GM21717 (cell line): ENCODE data around the gene HCRTR1.

ENCODE experiments used
- ATAC-seq: cut with Tn5 transposase; IDR thresholded peaks from one replicate; pipeline ENCODE4 v1.9.1; 2021; ENCODE audit warnings: mild to moderate bottlenecking, moderate library complexity; ENCODE audit not compliant: unreplicated experiment

The HCRTR1 gene

DNA sequence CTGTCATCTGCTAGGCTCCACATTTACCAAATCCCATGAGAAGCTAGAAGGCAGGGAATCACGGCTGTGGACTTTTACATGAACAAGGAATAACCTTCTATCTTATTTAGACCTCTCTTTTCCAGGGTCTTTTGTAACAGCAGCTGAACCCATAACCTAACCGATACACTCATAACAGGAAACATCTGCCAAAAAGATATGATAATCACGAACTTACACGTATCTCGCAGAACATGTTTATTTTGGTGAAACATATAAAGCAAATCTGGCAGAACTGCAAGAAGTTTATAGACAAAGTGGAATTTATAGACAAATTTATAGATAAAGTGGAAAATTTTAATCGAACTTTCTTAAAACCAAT is 20.8 kb upstream of the HCRTR1 start:
- no peak for ATAC-seq

DNA sequence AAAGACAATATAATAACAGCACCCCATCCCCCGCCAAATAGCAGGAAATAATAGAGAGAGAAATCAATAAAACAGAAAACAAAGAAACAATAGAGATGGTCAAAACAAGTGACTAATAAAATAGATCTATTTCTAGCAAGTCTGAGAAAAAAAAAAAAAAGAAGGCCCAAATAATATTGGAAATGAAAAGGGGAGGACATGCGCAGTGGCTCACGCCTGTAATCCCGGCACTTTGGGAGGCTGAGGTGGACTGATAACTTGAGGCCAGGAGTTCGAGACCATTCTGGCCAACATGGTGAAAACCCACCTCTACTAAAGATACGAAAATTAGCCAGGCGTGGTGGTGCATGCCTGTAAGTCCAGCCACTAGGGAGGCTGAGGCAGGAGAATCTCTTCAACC is 18.5 kb upstream of the HCRTR1 start:
- no peak for ATAC-seq

DNA sequence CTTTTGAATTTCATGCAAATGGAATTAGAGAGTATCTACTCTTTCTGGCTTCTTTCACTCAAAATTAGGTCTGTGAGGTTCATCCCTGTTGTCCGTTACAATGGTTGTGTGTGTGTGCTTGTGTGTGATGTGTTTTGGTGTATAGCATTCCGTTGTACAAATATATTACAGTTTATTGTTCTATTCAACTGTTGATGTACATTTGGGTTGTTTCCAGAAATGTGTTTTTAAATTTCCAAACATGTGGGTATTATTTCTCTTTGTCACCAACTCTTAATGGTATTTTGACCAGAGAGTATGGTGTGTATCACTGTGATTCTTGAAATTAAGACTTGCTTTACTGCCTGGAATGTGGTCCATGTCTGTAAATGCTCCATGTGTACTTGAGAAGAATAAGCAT is 16.8 kb upstream of the HCRTR1 start:
- ATAC-seq: no peak

DNA sequence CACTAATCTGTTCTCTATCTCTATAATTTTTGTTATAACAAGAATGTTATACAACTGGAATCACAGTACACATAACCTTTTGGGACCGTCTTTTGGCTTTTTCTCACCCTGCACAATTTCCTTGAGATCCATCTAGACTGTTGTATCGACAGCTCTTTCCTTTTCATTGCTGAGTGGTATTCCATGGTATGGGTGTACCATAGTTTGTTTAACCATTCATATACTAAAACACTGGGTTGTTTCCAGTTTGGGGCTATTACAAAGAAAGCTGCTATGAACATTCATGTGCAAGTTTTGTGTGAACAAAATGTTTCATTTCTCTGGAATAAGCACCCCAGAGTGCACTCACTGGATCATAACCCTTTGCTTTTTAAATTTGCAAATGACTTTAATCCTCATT is 15.4 kb upstream of the HCRTR1 start:
- no peak for ATAC-seq

DNA sequence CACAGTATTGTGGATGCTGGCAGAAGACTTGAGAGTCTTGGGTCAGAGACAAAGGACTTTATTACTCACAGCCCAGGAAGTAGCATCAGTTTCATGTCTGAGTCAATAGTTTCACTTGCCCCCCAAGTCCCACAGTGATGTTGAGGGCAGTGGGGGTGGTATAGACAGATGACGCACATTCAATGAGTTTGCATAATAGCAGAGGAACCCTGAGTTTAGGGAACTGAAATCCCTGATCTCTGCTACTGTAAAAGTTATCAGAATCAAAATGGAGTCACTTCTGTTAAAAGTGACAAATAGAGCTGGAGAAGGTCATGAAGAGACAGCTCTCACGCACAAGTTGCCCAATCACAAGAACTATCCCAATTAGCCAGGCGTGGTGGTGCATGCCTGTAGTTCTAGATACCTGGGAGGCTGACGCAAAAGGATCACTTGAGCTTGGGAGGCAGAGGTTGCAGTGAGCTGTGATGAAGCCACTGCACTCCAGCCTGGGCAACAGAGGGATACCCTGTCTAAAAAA is 11.5 kb upstream of the HCRTR1 start:
- ATAC-seq: peak; percentile 93

DNA sequence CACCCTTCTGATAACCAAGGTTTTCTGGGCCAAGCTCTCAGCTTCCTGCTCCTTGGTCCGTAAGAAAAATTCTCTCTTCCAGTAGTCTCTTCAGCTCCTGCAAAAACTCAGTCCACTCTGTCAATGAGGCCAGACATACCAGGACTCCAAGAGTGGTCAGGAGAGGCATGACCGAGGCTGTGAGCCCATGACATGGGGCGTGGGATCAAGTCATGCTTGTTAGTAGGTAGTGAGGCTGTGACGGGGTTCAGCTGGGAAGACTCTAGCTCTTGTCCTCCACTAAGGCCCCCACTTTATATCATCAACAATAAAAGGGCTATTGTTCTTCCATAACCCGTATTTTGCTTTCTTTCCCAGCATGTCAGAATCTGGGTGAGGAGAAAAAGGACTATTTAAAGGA is 10.1 kb upstream of the HCRTR1 start:
- no peak for ATAC-seq

DNA sequence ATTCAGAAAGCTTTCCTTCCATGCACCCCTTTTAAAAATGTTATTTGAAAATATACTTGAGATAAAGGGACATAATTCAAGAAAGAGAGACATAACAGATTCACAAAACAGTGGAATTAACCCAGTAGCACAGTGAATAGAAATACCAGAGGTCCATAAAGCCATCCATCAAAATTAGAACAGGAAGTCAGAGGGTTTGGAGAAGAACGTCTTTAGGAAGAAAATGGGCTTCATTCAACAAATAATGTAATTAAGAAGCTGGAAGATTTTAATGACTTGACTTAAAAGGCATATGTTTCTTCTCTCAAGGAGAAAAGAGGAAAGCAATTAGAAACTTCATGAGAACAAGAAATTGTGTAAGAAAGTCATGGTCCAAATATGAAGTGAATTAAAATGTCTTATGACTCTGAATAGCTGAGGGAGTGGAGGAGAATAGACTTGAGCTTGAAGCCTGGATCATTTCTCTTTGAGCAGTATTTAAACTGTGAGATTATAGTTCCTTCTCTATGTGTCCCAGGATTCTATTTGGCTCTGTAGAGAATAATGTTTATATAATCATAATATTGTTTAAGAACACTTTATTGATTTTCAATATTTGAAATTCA is 7.9 kb upstream of the HCRTR1 start:
- ATAC-seq: no peak

DNA sequence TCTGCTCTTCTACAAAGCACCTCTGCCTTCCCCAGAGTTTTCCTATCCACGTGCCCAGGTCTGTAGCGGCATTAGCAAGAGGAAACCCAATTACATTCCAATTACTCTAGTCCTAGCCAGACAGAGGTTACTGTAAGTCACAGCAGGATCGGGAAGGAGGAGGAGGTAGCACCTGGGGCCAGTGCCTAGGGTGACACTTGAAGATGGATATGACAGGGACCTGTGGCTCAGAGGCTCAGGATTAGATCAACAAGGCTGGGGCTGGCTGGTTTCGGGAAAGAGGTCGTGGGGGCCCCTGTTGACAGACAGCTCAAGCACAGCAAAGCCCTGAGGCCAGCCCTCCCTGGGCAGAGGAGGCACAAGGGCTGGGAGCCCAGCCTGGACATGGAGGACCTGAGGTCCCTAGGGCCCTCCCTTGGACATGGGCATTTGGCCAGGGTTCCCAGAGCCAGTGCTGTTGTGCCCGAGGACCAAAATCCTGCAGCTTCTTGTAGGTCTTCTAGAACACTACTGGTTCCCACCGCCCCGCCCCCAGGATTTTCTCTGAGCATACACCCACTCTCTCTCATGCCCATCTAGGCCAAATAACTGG is 3.0 kb upstream of the HCRTR1 start:
- ATAC-seq: no peak

DNA sequence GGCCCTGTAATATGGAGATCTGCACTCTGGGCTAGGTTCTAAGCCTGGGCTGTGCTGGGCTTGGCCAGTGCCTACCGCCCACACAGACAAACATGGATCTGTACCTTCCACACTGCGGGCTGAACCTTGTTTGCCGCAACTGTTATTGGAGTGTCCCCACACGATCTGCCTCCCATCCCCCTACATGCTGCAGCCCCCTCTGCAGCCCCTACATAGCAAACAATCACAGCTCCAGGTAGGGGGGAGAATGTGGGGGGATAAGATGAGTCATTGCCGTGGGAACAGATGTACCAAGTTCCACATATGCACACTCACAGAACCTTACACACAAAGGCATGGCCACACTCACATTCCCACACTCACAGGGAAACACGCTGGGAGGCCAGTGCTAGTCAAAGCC is 2.1 kb upstream of the HCRTR1 start:
- ATAC-seq: no peak

DNA sequence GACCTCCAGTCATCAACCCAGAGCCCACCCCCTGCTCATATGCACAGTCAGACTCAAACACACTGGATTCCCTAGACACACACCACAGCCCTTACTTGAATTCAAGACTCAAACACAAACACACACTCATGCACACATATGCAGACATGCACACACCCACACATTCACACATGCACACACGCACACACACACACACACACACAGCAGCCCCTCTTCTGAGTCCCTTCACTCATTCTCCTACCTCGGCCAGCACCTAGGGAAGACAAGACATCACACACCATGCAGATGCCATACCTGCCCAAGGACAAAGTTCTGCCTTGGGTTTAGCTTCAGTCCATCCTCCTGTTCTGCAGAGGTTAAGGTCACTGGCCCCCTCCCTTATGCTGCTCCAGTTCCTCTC is 1.6 kb upstream of the HCRTR1 start:
- no peak for ATAC-seq

DNA sequence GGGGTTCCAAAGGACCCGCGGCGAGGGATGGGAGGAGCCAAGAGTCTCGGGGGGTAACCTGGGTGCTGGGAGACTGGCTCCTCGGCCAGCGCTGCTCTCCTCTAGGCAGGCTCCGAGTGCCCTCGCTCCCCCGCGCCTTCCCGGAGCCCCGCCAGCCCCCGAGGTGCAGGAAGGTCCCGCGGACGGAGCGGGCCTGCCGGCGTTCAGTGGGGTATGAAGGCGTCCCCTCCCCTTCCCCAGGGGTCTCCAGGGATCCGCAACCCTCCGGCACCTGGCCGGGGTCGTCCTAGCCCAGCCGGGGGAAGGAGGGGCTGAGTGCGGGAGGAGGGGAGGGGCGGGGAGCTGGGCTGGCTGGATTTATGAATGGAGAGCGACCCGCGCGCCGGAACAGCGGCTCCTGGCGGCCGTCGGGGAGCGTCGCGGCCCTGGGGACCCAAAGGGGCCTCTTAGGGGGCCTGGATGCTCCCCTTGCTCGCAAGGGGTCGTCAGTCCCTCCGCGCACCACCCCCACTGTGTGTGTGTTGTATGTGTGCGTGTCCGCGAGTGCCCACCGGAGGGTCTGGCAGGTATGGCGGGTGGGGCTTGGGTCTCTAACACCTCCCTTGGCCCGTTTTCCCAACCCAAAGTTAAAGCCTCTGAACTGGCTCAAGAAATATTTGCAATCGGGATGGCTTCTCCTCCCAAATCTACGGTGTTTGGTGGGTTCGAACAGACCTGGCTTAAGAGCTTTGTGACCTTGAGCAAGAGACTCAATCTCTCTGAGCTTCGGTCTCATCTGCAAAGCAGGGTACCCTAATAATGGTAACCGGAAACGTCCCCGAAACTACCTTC is 642 bp downstream of the HCRTR1 start:
- ATAC-seq: no peak

DNA sequence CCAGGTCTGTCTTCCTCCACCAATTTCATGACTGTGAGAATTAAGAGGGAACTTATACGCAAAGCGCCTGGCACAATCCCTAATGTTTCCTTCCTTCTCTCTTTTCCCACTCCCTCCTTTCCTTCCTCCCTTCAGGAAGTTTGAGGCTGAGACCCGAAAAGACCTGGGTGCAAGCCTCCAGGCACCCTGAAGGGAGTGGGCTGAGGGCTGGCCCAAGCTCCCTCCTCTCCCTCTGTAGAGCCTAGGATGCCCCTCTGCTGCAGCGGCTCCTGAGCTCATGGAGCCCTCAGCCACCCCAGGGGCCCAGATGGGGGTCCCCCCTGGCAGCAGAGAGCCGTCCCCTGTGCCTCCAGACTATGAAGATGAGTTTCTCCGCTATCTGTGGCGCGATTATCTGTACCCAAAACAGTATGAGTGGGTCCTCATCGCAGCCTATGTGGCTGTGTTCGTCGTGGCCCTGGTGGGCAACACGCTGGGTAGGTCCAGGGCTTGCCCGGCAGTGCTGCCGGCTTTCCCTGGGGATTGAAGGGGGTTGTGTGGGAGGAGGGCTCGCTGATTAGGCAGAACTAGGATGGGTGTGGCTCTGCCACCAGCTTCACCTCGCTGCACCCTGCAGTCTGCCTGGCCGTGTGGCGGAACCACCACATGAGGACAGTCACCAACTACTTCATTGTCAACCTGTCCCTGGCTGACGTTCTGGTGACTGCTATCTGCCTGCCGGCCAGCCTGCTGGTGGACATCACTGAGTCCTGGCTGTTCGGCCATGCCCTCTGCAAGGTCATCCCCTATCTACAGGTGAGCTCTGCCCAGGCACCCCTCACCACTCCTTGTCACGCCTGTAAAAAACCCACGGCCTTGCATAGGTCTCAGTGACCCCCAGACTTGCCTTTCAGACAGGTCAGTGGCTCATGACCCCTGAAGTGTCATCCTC is 1.7 kb downstream of the HCRTR1 start:
- ATAC-seq: no peak

DNA sequence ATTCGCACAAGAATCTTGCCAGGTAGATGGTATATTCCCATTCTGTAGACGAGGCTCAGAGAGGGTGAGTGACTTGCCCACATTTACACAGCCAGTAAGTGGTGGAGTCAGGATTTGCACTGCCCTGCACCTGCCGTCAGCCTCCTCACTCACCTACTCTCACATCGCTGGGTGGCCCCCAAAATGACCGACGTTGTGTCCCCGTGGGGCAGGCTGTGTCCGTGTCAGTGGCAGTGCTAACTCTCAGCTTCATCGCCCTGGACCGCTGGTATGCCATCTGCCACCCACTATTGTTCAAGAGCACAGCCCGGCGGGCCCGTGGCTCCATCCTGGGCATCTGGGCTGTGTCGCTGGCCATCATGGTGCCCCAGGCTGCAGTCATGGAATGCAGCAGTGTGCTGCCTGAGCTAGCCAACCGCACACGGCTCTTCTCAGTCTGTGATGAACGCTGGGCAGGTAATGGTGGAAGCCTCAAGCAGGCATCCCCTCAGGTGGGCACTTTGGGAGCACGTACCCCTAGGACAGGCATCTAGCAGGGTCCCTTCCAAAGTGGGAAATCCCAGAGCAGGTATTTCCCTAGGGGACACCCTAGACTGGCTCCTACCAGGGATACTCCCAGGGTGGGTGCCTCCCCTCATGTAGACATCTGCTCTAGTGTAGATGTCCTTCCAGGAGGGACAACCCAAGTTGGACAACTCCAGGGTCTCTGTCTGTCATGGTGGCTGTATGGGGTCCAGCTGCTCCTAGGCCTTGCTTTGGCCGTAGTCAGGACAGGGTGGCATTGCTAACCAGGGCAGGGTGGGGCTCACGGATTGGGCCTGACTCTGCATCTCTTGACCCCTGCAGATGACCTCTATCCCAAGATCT is 3.4 kb downstream of the HCRTR1 start:
- no peak for ATAC-seq

DNA sequence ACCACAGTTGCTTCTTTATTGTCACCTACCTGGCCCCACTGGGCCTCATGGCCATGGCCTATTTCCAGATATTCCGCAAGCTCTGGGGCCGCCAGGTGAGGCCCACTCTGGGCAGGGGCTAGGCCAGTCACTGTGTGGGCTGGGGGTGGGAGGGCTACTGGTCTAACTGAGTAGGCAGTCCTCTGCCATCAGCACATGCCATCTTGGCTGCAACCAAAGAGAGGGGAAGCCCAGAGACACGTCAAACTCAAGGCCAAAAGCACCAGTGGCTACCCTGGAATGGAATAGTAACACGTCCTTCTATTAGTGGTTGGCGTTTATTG is 4.0 kb downstream of the HCRTR1 start:
- ATAC-seq: no peak

DNA sequence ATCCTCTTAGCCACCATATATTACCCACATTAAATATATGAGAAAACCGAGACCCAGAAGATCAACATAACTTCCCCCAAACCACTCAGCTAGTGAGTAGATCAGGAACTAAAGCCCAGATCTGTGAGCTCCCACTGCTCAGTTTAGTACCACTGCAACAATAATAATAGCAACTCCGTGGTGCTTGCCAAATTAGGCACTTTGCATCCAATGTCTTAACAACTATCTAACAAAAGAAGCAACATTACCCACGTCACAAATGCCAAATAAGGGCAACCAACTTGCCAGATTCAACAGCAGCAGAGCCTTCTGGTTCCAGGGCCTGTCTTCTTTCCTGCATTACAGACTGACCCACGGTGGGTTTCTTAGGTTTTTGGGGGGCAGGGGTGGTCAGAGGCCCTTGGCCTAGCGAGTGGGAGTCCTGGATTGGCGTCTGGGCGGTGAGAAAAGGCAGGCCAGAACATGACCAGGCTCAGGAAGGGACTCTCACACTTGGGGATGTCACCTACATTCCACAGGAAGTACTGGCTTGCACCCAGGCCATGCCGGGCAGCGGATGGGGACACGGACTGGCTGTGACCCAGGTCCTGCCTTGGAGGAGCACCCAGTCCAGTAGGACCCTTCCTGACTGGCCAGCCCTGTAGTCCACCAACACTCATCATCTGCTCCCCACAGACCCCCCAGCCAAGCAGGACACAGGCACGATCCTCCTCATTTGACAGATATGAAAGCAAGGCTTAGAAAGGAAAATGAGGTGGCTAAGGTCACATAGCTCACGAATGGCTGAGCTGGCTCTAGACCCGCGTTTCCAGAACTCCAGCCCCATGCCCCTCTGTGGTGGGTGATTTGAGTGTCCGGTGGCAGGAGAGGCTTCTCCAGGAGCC is 4.6 kb downstream of the HCRTR1 start:
- ATAC-seq: no peak

DNA sequence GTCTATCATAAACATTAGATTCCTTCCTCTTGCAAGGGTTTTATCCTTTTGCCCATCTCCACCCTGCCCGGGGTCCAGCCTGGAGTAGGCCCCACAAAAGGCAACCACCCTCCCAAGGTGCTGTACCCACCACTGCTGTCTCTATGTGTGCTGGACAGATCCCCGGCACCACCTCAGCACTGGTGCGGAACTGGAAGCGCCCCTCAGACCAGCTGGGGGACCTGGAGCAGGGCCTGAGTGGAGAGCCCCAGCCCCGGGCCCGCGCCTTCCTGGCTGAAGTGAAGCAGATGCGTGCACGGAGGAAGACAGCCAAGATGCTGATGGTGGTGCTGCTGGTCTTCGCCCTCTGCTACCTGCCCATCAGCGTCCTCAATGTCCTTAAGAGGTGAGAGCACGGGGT is 5.9 kb downstream of the HCRTR1 start:
- no peak for ATAC-seq

DNA sequence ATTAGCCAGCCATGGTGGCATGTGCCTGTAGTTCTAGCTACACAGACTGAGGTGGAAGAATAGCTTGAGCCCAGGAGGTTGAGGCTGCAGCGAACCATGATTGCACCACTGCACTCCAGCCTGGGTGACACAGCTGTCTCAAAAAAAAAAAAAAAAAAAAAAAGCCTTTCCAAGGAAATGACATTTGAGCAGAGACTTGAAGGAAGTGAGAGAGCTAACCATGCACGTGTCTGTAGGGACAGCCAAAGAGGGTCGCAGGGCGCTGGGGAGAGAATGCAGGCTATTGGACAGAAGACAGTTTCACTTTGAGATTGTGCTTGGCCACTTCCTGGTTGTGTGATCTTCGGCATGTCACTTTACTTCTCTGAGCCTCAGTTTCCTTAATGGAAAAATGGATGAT is 6.8 kb downstream of the HCRTR1 start:
- ATAC-seq: no peak

DNA sequence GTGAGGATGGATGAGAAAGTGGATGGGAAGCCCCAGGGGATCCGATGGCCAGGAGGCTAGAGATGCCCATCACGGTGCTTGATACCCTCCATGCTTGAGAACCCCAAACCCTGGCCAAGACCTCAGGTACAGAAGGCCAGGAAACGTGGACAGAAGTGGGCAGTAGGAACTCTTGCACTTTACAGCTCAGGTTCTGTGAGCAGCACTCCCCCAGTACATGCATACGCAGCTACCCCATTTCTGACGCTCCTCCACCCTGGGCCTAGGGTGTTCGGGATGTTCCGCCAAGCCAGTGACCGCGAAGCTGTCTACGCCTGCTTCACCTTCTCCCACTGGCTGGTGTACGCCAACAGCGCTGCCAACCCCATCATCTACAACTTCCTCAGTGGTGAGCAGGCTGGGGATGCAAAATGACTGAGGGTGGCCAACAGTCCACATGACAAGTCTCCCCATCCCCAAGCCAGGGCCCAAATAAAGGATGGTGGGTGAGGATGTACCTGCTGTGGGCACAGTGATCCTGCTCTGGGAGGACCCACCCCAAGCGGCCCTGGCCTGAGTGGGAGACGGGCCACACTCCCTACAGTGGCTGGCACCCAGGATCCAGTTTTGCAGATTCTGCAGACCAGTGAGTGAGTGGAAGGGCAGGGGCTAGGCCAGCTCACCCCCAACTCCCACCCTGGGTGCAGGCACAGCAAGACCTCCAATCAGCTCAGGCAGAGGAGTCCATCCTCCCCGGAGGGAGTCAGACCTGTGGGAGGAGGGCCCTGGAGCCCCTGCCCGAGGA is 7.4 kb downstream of the HCRTR1 start:
- ATAC-seq: no peak
